ENCODE data around the gene DNASE1L2.
A peak's percentile ranks its signal among the peaks of the same experiment; 100 is the strongest.

DNASE1L2 gene

GRCh38 chr16:2243781-2244180 lies 7.5 kb downstream of the DNASE1L2 start:
- no peak for TF ChIP-seq CTCF (IDR thresholded peaks at IDR 0.05; ENCODE audit: low read depth, low read length)
- no peak for DNase-seq (ENCODE audit: extremely low read depth, low read depth)

GRCh38 chr16:2244301-2244700 lies 8.1 kb downstream of the DNASE1L2 start:
- TF ChIP-seq CTCF (IDR thresholded peaks at IDR 0.05; ENCODE audit: low read depth, low read length), result no peak
- no peak for DNase-seq (ENCODE audit: extremely low read depth, low read depth)

- no peak for DNase-seq (ENCODE audit: extremely low read depth, low read depth)
- no peak for TF ChIP-seq CTCF (IDR thresholded peaks at IDR 0.05; ENCODE audit: low read depth, low read length)
These were observed 8.9 kb downstream of the DNASE1L2 start for GRCh38 chr16:2244926-2245795.

- no peak for DNase-seq (ENCODE audit: extremely low read depth, low read depth)
- no peak for TF ChIP-seq CTCF (IDR thresholded peaks at IDR 0.05; ENCODE audit: low read depth, low read length)
These were observed 10.1 kb downstream of the DNASE1L2 start for GRCh38 chr16:2246301-2246885.

GRCh38 chr16:2250652-2251295 lies 14.5 kb downstream of the DNASE1L2 start:
- DNase-seq (ENCODE audit: extremely low read depth, low read depth), result no peak

GRCh38 chr16:2251296-2252111 lies 15.3 kb downstream of the DNASE1L2 start, which contains the start of gene ECI1:
ECI1 (minus strand) TSS chr16:2251587; CDS start chr16:2251566, 21 bp downstream.
- peak; percentile 84 for DNase-seq (ENCODE audit: extremely low read depth, low read depth)
- TF ChIP-seq CTCF (IDR thresholded peaks at IDR 0.05; ENCODE audit: low read depth, low read length), result peak; percentile 69

More at GRCh38 chr16:2250652-2251295, 14.5 kb downstream of the DNASE1L2 start:
- TF ChIP-seq CTCF (IDR thresholded peaks at IDR 0.05; ENCODE audit: low read depth, low read length), result no peak

Data from AG09319 (cell line).